GM18951 (cell line): Measurements from ENCODE around the gene APLF.

Experiments used
- POLR2A ChIP-seq: IDR thresholded peaks from 4 replicates; pipeline ENCODE4 v1.6.1; 2011; ENCODE audit warnings: mild to moderate bottlenecking; ENCODE audit not compliant: insufficient read length, insufficient read depth; ENCODE audit errors: extremely low read depth
- in situ Hi-C: fragments of 300-500 bp; cut with MboI; formaldehyde crosslinking; loops from one replicate; pipeline ENCODE4 v1.12.0; 2022; ENCODE audit warnings: low sequenced_read_pairs, mixed read lengths, inconsistent platforms; ENCODE audit not compliant: unreplicated experiment

APLF gene, protein sequence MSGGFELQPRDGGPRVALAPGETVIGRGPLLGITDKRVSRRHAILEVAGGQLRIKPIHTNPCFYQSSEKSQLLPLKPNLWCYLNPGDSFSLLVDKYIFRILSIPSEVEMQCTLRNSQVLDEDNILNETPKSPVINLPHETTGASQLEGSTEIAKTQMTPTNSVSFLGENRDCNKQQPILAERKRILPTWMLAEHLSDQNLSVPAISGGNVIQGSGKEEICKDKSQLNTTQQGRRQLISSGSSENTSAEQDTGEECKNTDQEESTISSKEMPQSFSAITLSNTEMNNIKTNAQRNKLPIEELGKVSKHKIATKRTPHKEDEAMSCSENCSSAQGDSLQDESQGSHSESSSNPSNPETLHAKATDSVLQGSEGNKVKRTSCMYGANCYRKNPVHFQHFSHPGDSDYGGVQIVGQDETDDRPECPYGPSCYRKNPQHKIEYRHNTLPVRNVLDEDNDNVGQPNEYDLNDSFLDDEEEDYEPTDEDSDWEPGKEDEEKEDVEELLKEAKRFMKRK

GRCh38 chr2:68467077-68467960 is at the start of gene APLF, which contains the start of gene FBXO48:
Gene APLF, plus strand, starts transcription at chr2:68467585. Its CDS starts 147 bp downstream, at chr2:68467732.
Gene FBXO48, minus strand, starts transcription at chr2:68467294. Its CDS starts 2,149 bp downstream, at chr2:68465145.
- in situ Hi-C loops: no loop called here
- peak; percentile 73 for TF ChIP-seq POLR2A

GRCh38 chr2:68417926-68418325 is 49.5 kb upstream of the APLF start:
- in situ Hi-C loops: no loop called here
- TF ChIP-seq POLR2A: no peak

DNA sequence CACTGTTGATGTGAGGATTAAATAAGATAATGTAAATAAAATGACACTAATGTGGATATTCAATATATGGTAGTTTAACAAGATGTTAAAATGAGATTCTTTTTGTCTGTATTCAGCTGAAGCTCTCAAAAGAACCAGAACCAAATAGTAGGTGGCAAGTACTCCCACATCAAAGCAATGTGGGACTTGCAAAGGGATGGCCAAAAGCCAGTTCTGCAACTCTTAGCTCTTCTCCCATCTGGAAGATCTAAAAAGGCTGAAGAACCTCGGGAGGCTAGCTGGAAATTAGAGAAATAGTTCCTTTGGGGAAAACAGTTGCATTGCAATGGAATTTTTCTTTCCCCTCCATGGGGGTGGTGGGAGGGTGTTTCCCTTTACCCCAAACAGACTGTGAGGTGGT is 49.0 kb upstream of the APLF start:
- no peak for TF ChIP-seq POLR2A
- in situ Hi-C loops: no loop called here

GRCh38 chr2:68418855-68419254 is 48.5 kb upstream of the APLF start:
- in situ Hi-C loops: no loop called here
- TF ChIP-seq POLR2A: no peak

DNA sequence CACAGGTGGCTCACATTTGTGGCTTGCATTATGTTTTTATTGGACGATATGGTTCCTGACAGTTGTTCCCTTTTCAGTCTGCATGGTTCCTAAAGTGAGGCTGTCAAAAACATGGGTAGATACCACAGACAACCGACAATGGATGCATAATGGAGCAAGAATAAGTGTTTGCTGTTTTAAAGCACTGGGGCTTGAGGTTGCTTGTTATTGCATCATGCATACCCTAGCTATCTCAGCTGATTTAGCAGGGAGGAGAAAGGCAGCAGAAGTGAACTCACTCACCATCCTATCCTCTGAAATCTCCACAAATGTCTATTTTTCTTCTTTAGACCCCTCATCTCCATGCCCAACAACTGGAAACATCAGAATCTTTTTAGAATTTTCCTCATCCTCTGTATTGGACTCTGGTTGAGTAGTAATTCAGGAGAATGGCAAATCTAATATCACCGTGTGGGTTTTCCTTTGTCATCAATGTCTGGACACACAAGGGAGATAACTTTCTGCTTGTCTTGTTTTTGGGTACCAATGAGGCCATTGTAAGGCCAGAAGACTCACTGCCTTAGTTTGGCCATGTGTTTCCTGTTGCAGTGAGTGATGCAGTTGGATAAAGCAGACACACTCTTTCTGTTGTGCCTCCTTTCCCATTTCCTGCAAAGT is 47.0 kb upstream of the APLF start:
- TF ChIP-seq POLR2A: no peak
- in situ Hi-C loops: no loop called here

DNA sequence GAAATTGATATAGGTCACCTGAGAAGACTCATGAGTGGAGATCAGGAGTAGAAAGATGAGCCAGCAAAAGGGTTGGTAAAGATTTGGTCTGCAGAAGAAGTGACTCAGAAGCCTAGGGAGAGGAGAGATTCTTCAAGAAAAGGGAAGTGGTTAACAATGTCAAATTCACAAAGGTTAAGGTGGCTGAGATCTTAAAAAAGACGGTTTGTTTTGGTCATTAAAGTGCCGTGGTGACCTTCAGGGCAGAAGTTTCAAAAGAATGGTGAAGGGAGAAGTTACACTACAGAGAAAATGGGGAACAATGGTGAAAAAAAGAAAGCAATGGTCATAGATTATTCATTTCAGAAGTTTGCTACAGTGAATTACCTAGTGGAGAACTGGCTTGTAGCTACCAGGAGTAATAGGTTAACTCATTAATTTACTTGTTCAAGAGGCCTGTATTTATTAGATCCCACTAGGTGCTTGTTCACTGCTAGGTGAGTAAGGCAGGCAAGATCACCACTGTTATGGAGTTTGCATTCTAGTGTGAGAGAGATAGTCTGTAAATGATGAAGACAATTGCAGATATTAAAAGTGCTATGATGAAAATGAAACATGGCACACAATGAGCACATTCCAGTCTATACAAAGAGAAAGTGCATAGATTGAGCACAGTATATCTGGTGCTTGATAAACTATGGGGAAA is 43.3 kb upstream of the APLF start:
- in situ Hi-C loops: no loop called here
- TF ChIP-seq POLR2A: no peak

DNA sequence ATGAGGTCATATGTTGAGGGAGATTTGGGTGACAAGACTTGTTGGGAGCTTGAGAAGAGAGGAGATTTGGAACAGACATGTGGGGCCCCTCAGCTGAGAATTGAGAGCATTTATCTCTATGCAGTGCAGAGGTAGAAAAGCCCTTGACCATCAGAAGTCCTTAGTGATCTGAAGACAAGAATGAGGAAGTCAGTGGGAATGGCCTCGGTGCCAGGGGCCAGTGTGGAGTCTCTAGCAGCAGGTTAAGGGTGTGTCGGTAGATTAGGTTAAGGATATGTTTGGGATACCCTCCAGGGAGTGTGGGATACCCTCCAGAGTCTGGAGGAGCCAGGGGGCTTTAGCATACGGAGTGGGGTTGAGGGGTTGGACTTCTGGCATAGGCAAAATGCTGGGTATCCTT is 41.9 kb upstream of the APLF start:
- TF ChIP-seq POLR2A: no peak
- in situ Hi-C loops: no loop called here

DNA sequence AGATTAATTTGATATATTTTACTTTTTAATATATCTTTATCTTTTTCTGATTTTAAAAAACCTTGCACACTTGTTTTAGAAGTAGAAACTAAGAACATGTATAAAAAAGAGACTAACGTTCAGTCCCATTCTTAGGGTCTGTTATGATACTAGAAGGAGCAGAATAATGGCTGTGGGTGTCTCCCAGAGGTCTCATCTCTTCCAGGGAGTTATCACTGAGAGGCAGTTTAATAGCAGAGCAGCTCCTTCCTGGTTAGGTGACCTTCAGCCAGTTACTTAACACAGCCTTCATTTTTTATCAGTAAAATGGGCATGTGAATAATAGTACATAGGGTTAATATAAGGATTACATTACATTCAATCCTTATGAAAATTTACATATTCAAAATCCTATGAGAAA is 40.9 kb upstream of the APLF start:
- TF ChIP-seq POLR2A: no peak
- in situ Hi-C loops: no loop called here

GRCh38 chr2:68426848-68427579 is 40.4 kb upstream of the APLF start:
- in situ Hi-C loops: no loop called here
- TF ChIP-seq POLR2A: no peak

DNA sequence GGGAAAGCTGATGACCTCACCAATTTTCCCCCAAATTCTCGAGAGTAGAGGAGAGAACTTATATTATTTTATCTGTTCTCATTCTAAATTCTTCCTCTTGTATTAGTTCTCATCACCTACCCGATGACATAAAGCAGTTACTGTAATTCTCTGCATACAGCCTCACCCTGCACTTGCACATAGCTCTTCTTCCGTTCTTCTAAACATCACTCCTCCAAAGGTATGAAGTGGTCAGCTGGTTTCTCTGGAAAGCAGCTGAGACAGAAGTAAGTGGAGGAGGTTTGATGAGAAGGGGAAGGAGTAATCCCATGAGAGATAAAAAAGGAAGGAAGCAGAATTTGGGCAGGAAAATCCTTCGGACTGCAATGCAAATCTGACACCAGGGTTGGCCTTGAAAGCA is 39.3 kb upstream of the APLF start:
- in situ Hi-C loops: no loop called here
- TF ChIP-seq POLR2A: no peak

- in situ Hi-C loops: no loop called here
- TF ChIP-seq POLR2A: no peak
Measured at GRCh38 chr2:68428746-68429145, 38.6 kb upstream of the APLF start.

- in situ Hi-C loops: no loop called here
- TF ChIP-seq POLR2A: no peak
Measured at GRCh38 chr2:68429311-68429826, 38.0 kb upstream of the APLF start.
